ENCODE measurements around the gene CDK18.
"Not testable (repeated sequence)": the region's sequence is repeated elsewhere in the genome, so short reads cannot be mapped to it uniquely, and the experiment has no call there.

Gene CDK18

DNA sequence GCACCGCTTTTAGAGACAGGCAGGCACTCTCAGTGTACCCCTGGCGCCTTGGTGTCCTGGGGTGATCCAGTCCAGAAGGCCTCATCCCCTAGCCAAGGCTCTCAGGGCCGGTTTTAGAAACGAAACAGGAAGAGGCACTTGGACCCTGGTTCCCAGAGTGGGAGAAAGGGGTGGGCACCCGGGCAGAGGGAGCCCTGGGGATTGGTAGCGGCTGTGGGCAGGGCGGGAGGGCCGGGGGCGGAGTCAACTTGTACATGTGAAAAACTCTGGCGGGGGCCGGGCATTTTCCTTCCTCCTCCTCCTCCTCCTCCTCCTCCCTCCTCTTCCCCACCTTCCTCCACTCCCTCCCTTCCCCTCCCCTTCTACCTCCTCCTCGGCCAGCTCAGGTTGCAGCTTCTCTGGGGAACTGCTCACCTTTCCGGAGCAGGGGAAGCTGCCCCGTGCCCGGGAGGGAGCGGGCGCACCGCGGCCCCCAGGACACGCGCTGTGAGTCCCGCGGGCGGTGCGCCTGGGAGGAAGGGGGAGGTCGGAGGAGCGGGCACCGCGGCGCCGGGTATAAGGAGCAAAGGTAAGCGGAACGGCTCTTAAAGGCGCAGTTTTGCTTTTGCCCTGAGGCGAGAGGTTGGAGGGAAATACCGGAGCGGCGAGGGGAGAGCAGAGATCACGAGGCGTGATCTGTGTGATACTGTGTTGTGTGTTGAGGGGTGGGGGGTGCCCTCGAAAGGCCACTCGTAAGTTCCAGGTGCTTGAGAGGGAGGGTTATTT lies at the start of gene CDK18:
TSS of gene CDK18 (plus strand) at position 359 of the 765 bp plus-strand sequence. CDS start 18,499 bp downstream, outside the sequence.
- no peak for FAIRE-seq

DNA sequence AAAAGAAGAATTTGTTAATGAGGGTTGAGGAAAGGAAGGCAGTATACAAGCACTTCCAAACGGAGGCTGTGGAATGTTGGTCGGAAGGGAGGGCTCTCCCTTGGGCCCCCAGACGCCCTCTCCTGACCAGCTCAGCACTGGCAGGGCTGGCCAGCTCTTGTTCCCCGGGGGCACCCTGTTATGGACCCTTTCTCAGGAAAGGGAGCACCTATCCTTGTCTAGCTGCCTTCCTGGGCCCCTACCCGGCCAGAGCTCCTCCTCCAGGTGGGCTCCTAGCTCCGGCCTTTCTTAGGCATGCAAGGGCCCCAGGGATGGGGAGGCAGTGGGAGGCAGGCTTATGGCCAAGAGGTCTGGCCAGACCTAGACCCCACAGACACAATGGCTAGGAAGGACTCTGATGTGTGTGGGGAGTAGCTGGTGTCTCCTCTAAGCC lies 49.5 kb upstream of the CDK18 start:
- no peak for FAIRE-seq

DNA sequence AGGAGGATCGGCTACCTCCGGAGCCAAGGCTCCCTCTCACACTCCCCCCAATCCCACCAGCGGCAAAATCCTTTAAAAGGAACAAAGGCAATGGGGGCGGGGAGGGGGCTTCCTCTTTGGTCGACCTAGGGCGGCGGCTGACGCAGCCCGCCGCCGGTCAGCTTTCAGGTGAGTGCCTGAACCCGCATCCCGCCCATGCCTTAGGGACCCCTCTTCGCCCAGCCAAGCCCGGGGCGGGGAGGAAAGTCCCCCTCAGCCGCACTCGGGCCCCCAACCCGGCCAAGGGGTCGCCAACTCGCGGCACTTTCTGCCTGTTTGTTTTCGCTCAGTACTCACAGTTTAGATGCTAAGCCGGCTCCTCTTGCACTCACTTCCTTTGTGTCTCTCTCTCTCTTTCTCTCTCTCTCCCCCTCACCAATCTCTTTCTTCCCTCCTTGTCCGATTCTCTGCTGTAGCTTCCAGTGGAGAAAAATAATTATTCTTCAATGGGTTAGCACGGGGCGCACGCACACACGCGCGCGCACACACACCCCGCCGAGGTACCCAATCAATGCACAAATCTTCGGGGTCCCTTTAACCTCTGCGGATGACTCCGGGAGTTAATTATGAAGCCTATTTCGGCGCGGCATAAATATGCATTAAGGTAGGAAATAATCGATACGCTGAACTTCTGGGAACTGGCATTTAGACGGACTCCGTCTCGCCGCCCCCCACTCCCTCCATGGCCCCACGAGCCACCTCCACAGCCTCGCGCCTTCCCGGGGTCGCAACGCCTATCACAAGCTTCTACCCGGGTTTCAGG lies 48.7 kb upstream of the CDK18 start, which contains the start of gene BLACAT1:
TSS of gene BLACAT1 (minus strand) at position 465 of the 802 bp plus-strand sequence.
- no peak for FAIRE-seq

DNA sequence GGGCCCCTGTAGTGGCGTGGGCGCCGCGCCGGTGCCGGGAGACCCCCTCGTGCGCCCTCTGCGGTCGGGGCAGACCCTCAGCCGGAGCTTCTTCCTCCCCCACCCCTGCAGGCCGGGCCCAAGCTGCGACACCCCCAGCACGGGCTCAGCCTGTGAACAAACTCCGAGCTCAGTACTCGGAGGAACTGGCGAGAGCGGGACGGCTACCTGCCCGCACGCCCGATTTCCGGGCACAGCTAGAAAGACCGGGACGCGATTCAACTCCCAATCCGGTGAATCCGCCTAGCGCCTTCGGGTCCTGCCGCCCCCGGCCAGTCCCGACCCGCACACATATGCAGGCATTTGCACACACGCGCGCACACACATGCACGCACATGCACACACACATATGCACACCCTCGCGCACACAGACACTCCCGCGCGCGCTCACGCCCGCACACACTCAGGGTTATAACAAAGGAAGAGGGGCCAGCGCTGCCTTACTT lies 48.0 kb upstream of the CDK18 start:
- no peak for FAIRE-seq

DNA sequence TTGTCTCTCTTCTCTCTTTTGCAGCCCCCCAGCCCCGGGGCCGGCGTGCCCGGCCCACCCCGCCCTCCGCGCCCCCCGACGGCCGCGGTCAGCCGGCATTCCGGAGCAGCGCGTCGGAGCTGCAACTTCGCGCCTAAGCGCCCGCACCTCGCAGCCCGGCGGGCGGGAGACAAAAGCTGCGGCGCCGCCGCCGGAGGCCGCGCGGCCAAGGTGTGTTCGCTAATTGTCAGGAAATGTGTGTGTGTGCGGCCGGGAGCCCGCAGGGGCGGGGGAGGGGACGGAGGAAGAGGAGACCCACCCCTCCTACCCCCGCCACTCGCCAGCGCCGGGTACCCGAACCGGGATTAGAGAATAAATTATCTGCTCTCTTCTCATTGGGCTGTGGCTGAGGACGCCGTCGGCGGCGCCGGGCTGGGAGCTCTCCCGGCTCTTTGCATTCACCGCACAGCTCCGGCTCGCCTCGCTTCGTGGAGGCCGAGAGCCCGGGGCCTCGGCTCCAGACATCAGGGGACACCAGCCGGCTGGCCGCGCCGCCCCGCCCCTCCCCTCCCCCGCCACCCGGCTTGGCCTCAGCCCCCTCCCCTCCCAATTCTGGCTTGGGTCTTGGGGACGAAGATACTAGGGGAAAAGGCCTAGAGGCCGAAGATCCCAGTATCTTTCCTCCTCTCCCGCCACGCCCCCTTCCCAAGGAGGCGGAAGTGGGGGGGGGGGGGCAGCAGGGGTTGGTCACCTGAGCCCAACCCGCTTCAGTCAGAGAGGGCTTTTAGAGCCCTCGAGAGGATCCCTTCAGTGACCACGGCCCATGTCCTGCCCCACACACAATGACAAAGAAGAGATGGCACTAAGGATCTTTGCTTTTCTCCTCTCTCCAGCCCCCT lies 47.4 kb upstream of the CDK18 start:
- FAIRE-seq, result no peak

DNA sequence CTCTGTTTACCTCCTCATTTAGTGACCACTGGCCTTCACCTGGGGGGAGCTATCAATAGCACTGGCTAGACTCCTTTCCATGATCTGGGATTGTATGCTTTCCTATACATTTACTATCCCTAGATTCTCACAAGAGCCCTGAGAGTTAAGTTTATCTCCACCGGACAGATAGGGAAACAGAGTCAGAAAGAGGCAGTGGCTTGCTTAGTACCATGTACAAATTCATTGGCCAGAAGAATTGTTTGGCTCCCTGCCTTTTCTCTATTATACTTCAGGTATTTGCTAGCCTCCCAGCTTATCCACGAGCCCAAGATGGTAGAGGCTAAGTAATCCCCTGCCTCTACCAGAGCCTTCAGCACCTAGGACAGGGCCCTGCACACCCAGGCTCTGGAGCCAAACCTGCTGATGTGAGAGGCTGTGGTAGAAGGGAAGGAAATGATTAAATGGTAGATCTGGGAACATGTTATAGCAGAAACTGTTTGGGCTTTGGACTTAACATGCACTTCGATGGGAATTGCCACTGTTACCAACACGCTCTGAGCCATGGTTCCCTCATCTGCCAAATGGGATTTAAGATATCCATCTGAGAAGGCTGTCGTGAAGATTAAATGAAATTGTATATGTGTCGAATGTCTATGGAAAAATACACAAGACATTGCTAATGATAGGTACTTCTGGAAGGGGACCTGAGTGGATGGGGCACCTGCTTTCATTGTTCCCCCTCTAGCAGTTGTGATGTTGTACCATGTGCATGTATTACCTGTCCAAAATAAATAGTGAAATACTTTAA lies 45.5 kb upstream of the CDK18 start:
- FAIRE-seq, result no peak

DNA sequence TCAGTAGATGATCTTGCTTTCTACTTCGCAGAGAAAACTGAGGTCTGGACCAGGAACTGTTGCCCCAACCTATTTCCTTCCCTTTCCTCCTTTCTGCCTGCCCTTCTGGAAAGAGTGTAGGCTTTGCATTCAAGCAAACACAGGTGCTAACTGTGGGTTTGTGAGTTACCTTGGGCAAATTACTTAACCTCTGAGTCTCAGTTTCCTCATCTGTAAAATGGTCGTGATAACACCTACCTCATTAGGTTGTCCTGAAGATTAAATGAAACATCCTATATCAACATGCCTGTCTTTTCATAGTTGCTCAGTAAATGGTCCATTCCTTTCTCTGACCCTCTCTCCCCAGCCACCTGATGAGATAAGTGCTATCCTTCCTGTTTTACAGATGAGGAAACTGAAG lies 39.1 kb upstream of the CDK18 start:
- FAIRE-seq, result no peak

DNA sequence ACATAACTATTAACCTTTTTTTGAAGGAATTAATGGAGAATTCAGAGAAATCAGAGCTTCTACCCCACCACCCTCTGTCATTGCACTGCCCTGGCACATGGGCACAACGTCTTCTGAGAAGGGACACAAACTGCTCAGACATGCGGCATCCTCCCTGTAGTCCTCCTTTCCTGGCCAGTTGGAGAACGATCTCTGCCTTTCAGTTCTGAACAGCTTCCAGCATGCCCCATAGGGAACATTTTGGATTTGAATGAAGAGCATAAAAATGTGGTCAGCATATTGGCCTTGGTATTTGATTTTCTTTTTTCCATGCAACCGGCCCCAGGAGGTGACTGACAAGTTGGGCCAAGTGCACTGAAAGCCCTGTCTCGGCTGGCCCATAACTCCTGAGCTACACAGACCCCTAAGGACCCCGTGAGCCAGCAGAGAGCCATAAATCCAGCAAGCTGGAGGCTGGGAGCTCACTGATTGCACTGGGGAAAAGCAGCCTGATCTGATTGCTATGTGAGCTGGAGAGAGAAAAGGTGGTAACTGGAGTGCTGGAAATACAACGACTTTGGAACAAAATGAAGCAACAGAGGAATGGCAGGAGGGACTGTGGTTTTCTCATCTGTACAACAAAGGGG lies 37.8 kb upstream of the CDK18 start:
- no peak for FAIRE-seq

DNA sequence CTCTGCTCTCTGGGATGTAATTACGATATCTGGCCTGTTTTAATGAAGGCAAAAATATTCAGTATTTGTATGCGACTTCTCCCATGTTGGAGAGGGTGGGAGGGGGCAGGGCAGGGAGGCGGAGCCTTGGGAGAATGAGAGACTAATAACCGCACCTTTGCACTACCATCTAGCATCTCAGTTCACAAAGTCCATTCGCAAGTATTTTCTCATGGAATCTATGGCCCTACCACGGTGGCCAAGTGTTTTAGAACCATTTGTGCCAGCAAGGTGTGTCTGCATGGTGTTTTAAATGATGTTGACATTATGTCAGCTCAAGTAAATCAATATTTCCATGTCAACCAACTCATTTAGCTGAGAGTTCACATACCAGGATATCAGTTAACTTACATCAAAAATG lies 34.3 kb upstream of the CDK18 start:
- no peak for FAIRE-seq

DNA sequence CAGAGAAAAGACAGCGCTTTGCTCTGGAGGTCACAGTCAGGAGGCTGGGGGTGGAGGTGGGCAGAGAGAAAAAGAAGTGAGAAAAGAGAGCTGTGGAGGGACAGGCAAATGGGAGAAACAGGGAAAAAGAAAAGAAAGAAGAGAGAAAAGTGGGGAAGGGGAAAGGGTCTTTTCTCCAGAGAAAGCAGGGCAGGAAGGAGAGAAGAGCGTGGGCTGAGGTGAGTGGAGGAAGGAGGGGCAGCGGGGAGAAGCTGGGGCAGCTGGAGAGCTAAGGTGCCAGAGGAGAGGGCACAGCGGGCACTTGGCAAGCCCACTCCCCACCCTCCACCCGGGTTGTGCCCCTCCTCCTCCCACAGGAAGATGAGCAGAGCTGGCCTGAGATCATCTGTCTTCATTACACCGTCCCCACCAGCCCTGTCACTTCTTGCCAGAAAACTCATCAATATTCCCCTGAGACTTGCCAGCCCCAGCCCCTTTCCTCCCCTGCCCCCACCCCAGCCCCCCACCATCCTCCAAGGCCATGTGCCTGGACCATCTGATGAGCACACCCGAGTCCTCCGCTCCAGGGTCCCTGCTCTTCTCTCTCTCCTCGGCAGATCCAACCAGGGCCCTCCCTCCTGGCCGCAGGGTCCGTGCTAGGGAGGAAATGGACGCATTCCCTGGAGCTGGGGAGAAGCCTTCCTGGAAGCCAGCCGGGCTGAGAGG lies 31.6 kb upstream of the CDK18 start:
- FAIRE-seq, result no peak

DNA sequence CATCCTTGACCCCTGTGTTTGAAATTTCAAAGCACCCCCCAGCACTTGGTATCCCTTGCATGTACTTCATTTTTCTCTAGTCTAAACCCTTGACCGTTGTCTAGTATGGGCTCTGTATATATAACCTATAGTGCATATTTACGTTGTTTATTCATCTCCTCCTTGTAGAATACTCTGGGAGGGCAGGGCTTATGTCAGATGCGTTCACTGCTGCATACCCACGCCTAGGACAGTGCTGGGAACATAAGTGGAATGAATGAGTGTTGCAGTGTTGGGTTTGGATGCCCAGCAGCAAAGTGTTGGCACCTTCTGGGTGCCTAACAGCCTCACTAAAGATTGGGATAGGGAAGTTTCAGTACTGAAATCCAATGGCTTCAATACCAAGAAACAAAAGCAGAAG lies 31.0 kb upstream of the CDK18 start:
- no peak for FAIRE-seq

DNA sequence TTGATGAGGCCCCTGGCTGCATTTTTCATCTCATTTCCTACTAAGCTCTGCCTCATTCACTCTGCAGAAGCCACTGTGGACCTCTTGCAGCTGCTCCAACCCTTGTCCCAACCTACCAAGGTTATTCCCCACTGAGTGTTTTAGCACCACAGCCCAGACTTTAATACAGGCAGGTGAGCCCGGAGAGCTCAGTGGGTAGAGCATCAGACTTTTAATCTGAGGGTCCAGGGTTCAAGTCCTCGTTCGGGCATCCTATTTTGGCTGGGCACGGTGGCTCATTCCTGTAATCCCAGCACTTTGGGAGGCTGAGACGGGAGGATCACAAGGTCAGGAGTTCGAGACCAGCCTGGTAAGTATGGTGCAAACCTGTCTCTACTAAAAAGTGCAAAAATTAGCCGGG lies 30.5 kb upstream of the CDK18 start:
- no peak for FAIRE-seq

DNA sequence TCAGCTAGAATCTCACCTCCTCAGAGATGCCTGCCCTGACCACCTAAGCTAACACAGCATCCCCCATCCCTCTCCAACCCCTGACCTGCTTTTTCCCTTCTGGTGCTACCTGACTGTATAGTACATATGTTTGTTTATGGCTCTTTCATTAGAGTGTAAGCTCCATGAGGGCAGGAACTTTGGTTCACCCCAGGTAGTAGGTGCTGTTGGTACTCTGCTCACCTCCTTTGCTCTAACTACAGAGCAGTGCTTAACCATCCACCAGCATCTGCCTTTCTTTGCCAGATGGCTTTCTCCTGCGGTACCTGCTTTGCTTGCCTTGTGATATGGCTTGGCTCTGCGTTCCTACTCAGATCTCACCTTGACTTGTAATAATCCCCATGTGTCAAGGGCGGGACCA lies 29.9 kb upstream of the CDK18 start:
- FAIRE-seq, result no peak

DNA sequence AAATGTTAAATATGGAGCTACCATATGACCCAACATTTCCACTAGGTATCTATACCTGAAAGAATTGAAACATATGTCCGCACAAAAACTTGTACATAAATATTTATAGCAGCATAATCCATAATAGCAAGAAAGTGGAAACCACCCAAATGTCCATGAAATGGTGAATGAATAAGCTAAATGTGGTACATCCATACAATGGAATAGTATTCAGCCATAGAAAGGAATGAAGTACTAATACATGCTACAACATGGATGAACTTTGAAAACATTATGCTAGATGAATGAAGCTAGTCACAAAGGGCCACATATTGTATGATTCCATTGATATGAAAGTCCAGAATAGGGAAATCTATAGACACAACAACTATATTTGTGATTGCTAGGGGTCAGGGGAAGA lies 28.6 kb upstream of the CDK18 start:
- no peak for FAIRE-seq

DNA sequence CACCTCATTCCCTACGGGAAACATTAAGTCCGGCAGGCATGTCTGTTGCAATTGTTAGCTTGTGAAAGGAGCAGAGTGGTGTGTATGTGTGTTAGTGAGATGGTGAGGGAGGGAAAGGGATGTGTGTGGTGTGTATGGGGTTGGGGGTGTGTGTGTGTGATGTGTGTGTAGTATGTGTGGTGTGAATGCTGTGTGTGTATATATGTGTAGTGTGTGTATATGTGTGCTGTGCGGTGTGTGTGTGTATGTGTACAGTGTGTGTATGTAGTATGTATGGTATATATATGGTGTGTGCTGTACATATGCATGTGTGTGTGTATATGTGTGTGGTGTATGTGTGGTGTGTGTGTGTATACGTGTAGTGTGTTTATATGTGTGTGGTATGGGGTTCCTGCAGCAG lies 27.8 kb upstream of the CDK18 start:
- FAIRE-seq, result no peak

DNA sequence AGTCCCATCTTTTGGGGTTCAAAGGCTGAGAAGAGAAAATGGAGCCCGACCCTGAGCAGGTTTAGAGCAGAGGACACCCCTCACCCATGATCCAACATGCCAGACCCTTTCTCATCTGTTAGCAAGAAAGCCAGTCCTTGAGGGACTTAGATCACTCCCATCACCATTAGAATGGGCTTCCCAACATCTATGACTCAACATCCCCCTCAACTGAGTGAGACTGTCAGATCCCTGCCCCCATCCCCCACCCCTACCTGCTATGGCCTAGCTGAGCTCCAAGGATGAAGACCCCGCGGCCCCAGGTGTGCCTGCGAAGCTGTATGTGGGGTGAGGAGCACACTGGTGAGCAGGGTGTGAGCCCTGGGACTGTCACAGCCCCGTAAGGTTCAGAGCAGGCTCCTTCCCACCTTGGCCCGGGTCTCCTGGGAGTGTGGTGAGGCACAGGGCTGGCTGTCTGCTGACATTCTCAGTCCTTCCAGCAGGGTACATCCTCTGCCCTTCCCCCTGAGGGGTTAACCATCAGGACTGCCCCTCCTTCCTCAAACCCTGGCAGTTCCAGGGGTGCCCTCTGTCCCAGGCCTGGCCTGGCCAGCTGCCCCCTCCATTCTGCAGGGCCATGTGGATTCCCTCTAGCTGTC lies 27.2 kb upstream of the CDK18 start:
- no peak for FAIRE-seq

DNA sequence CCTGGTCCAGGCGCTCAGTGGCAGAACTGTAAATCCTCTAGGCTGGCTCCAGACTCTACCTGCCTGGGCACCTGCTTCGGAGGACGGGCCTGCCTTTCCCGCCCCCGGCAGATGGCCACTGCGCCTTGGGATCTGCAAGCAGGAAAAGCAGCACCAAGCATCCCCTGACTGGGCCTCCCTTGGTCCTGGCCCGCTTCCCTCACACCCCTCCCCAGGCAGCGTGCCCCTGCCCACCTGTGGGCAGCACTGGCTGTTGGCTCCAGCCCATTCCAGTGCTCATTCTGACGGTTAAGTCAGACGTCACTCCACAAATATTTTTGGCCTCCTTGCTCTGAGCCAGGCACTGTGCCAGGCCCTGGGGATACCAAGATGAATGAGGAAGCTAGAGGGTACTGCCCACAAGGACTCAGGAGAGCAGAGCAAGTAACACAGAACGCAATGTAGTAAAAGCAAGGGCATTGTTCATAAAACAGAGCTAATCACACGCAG lies 26.7 kb upstream of the CDK18 start:
- no peak for FAIRE-seq

DNA sequence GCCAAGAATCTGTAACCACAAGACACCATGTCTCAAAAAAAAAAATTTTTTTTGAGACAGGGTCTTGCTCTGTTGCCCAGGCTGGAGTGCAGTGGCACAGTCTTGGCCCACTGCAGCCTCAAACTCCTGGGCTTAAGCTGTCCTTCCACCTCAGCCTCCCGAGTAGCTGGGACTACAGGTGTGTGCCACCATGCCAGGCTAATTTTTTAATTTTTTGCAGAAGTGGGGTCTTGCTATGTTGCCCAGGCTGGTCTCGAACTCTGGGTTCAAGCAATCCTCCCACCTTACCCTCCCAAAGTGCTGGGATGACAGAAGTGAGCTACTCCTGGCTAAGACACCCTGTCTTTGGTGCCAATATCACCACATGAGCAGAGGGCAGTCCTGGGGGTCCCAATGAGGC lies 25.5 kb upstream of the CDK18 start:
- not testable (repeated sequence) for FAIRE-seq

DNA sequence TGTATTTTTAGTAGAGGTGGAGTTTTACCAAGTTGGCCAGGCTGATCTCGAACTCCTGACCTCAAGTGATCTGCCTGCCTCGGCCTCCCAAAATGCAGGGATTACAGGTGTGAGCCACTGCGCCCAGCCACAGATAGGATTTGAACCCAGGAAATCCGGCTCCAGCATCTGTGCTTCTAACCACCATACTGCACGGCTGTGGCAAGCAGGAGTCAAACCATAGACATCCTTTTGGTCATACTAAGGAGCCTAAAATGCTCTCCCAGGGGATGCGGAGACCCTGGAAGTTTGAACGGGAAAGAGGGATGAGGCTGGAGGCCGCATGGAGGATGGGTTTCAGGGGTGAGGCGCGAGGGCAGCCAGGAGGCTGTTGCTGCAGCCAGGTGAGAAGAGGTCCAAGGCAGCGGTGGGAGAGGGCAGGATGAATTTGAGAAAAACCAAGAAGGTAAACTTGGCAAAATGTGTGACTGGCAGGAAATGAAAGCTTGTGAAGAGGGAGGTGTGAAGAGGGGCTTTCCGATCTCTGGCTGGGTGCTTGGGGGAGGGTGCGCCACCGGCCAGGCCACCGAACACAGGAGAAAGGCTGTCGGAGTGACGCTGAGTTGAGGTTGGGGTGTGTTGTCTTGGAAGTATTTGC lies 24.0 kb upstream of the CDK18 start:
- no peak for FAIRE-seq

DNA sequence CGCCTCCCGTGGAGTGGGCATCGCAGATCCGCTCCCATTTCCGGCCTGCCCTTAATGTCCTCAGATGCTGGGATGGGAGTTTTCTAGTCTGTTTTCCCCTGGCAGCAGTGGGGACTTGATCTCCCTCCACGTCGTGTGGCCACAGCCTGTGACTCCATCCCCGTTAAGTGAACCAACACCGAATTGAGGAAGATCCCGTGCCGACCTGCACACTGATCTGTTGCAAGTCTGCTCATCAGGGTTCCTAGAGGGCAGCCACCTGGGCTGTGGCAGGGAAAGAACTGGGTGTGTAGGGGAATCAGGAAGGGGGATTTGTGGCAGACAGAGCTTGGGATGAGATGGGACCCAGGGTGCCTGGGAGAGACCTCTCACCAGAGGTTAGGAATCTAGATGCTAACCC lies 23.3 kb upstream of the CDK18 start:
- FAIRE-seq, result no peak
